Measurements from ENCODE around the gene PARVA.

DNA sequence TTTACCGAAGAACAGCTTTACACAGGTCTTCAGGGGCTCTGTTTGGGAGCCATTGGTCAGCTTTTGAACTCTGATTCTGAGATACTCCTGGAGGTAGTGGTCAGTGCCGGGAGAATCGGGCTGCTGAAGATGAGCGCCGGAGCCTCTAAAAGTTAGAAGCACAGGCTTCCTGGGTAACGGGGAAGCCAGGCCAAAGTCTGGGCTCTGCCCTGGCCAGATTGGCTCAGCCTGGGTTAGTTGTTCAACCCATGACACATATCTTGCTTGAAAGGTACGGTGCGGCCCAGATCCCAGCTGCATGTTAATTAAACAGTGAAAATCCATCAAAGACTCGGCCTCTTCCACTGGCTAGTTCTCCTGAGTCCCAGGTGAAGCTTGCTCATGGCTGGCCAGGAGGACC lies 18.0 kb downstream of the PARVA start:
- TF ChIP-seq, protein P1, sequence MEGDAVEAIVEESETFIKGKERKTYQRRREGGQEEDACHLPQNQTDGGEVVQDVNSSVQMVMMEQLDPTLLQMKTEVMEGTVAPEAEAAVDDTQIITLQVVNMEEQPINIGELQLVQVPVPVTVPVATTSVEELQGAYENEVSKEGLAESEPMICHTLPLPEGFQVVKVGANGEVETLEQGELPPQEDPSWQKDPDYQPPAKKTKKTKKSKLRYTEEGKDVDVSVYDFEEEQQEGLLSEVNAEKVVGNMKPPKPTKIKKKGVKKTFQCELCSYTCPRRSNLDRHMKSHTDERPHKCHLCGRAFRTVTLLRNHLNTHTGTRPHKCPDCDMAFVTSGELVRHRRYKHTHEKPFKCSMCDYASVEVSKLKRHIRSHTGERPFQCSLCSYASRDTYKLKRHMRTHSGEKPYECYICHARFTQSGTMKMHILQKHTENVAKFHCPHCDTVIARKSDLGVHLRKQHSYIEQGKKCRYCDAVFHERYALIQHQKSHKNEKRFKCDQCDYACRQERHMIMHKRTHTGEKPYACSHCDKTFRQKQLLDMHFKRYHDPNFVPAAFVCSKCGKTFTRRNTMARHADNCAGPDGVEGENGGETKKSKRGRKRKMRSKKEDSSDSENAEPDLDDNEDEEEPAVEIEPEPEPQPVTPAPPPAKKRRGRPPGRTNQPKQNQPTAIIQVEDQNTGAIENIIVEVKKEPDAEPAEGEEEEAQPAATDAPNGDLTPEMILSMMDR (IDR thresholded peaks at IDR 0.05): no peak
- TF ChIP-seq POLR2A (IDR thresholded peaks at IDR 0.05): no peak

All from lower leg skin (tissue), 3 donors.